ENCODE results near the gene C2orf49. TPM values are rescaled to one million over a fixed set of nuclear protein-coding genes. Genes with fewer than 3 reads are reported as not detected.
"Not testable (repeated sequence)": the region's sequence is repeated elsewhere in the genome, so short reads cannot be mapped to it uniquely, and the experiment has no call there.

Gene C2orf49
- total RNA-seq, 2 experiments from 2014 or later: 19.3 to 27.8 TPM

GRCh38 chr2:105323111-105323510 is 14.2 kb upstream of the C2orf49 start:
- POLR2A ChIA-PET: interaction anchor here (0.7 kb wide), 1 partner anchor 243 kb away, joined by 4 read pairs; no protein-coding TSS in a partner anchor
- Mint-ChIP-seq H3K27me3 (no peaks in the 10 kb centered on the region), H3K36me3 (ENCODE audit: low read depth) (peaks cover 18% of the 10 kb centered on the region), H3K4me1 (peaks cover 54% of the 10 kb centered on the region), H3K4me3 (no peak overlapping the region), H3K9me3 (ENCODE audit: low read depth) (no peaks in the 10 kb centered on the region), H3K27ac (no peak overlapping the region)
- CTCF ChIA-PET: interaction anchor here (1.2 to 1.5 kb wide), 3 partner anchors 8 to 30 kb away, joined by 3 to 6 read pairs (median 4); no protein-coding TSS in a partner anchor
- no peak for DNase-seq
- ATAC-seq: no peak
- intact Hi-C loops (cut with DNase I, micrococcal nuclease): no loop called here

- H3K27me3 Mint-ChIP-seq: no peaks in the 10 kb centered on the region
- ATAC-seq: no peak
- ChIA-PET POLR2A (no interaction called here), CTCF (no interaction called here)
- peaks cover 22% of the 10 kb centered on the region for H3K36me3 Mint-ChIP-seq (ENCODE audit: low read depth)
- no peak overlapping the region for H3K4me3 Mint-ChIP-seq
- intact Hi-C loops (cut with DNase I, micrococcal nuclease): loop anchor here in 1 of 2 experiments (1.0 kb wide), 1 partner anchor 27 kb away; no protein-coding TSS in a partner anchor
- no peak overlapping the region for H3K27ac Mint-ChIP-seq
- peaks cover 56% of the 10 kb centered on the region for H3K4me1 Mint-ChIP-seq
- DNase-seq: no peak
- no peaks in the 10 kb centered on the region for H3K9me3 Mint-ChIP-seq (ENCODE audit: low read depth)
Measured at GRCh38 chr2:105324101-105324500, 13.2 kb upstream of the C2orf49 start.

DNA sequence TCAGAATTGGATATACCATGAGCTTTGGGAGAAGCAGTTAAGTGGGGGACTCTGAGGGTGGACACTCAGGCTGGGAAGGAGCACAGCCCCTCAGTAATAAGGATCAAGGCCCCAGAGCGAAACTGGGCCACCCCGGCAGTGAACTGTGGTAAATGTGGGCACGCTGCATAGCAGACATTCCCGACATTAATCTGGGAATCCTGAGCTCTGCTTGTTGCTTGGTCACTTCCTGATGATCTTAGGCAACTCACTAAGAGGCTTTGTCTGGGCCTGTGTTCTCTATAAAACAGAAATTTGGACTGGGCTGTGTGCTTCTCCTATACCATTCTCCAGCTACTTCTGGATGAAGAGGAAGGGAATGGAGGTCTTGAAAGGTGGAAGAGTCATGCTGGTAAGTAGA is 12.6 kb upstream of the C2orf49 start:
- H3K9me3 Mint-ChIP-seq (ENCODE audit: low read depth): no peaks in the 10 kb centered on the region
- H3K4me3 Mint-ChIP-seq: no peak overlapping the region
- ATAC-seq (no peak), DNase-seq (no peak)
- no peaks in the 10 kb centered on the region for H3K27me3 Mint-ChIP-seq
- CTCF ChIA-PET: no interaction called here
- POLR2A ChIA-PET: no interaction called here
- H3K27ac Mint-ChIP-seq: no peak overlapping the region
- H3K36me3 Mint-ChIP-seq (ENCODE audit: low read depth): peaks cover 24% of the 10 kb centered on the region
- peaks cover 57% of the 10 kb centered on the region for H3K4me1 Mint-ChIP-seq
- intact Hi-C loops (cut with DNase I, micrococcal nuclease): loop anchor here in 1 of 2 experiments (1.0 kb wide), 1 partner anchor 27 kb away; no protein-coding TSS in a partner anchor

- Mint-ChIP-seq H3K27ac (no peak overlapping the region), H3K9me3 (ENCODE audit: low read depth) (no peaks in the 10 kb centered on the region), H3K4me3 (no peak overlapping the region), H3K4me1 (peaks cover 61% of the 10 kb centered on the region), H3K27me3 (no peaks in the 10 kb centered on the region), H3K36me3 (ENCODE audit: low read depth) (peaks cover 24% of the 10 kb centered on the region)
- ChIA-PET CTCF (no interaction called here), POLR2A (no interaction called here)
- ATAC-seq (no peak), DNase-seq (no peak)
- intact Hi-C loops (cut with DNase I, micrococcal nuclease): no loop called here
Measured at GRCh38 chr2:105325389-105325963, 11.9 kb upstream of the C2orf49 start.

- H3K9me3 Mint-ChIP-seq (ENCODE audit: low read depth); H3K27ac Mint-ChIP-seq; ATAC-seq; POLR2A ChIA-PET; DNase-seq; H3K27me3 Mint-ChIP-seq; intact Hi-C loops (cut with DNase I, micrococcal nuclease): not testable (repeated sequence)
- Mint-ChIP-seq H3K4me1 (peaks cover 63% of the 10 kb centered on the region), H3K36me3 (ENCODE audit: low read depth) (peaks cover 24% of the 10 kb centered on the region), H3K4me3 (peak overlapping the region; percentile 98)
- CTCF ChIA-PET: interaction anchor here (0.8 to 1.9 kb wide), 2 partner anchors 11 kb away, joined by 3 to 14 read pairs; partner anchors contain the start of gene C2orf49
Measured at GRCh38 chr2:105327271-105327670, 10.1 kb upstream of the C2orf49 start.

GRCh38 chr2:105327690-105328089 is 9.7 kb upstream of the C2orf49 start:
- peaks cover 59% of the 10 kb centered on the region for H3K4me1 Mint-ChIP-seq
- CTCF ChIA-PET: interaction anchor here (1.9 kb wide), 1 partner anchor 11 kb away, joined by 14 read pairs; the partner anchor contains the start of gene C2orf49
- peak overlapping the region; percentile 96 for H3K27ac Mint-ChIP-seq
- POLR2A ChIA-PET: no interaction called here
- peak overlapping the region; percentile 98 for H3K4me3 Mint-ChIP-seq
- no peaks in the 10 kb centered on the region for H3K27me3 Mint-ChIP-seq
- H3K36me3 Mint-ChIP-seq (ENCODE audit: low read depth): peaks cover 24% of the 10 kb centered on the region
- no peak for ATAC-seq
- no peaks in the 10 kb centered on the region for H3K9me3 Mint-ChIP-seq (ENCODE audit: low read depth)
- DNase-seq: no peak
- intact Hi-C loops (cut with DNase I, micrococcal nuclease): no loop called here

DNA sequence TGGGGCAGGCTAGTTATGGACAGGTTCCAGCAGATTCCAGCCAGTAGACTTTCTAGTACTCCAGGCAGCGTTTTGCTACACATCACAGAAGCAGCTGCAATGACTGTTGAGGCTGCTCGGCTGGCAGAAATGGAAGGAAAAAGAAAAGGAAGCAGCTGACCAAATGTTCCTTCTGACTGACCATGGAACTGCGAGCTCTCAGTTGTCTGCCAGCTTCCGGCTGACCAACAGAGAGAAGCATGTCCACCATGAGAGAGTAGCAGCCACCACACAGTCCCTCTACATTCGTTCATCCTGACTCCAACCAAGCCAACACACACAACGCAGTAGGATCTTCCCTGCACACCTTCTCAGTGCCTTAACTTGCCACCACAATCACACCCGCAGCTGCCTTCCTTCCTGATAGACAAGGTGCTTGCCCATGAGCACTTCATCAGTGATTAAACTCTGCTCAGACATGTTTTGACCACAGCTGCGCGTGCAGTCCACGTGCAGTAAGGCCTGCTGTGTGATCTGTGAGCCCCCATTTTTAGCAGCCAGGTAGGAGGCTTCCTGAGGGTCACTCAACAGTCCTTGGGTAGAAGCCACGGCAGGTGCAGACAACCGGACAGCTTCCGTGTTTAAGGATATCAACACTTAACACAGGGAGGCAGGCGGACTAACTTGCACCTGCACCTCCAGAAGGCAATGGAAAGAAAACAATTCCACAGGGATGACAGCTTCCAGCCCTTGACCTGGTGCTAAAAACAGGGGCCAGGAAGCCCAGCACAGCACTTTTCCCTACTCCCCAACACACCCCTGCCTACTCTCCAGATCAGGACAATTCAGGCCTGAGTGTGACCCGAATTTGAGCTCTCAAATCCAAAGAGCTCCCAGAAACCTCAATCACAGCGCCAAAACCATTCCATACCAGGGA is 8.8 kb upstream of the C2orf49 start:
- intact Hi-C loops (cut with DNase I, micrococcal nuclease): loop anchor here (1.0 kb wide), 1 partner anchor 9 kb away; the partner anchor contains the start of gene C2orf49 (in 2 of the 2)
- ChIA-PET CTCF (interaction anchor here (0.8 to 1.9 kb wide), 2 partner anchors 10 to 13 kb away, joined by 3 to 14 read pairs; partner anchors contain the start of gene C2orf49), POLR2A (no interaction called here)
- Mint-ChIP-seq H3K4me3 (peak overlapping the region; percentile 98), H3K27ac (peak overlapping the region; percentile 96), H3K4me1 (peaks cover 51% of the 10 kb centered on the region), H3K9me3 (ENCODE audit: low read depth) (no peaks in the 10 kb centered on the region), H3K27me3 (no peaks in the 10 kb centered on the region), H3K36me3 (ENCODE audit: low read depth) (peaks cover 18% of the 10 kb centered on the region)
- ATAC-seq (peak; percentile 40), DNase-seq (peak; percentile 62)

DNA sequence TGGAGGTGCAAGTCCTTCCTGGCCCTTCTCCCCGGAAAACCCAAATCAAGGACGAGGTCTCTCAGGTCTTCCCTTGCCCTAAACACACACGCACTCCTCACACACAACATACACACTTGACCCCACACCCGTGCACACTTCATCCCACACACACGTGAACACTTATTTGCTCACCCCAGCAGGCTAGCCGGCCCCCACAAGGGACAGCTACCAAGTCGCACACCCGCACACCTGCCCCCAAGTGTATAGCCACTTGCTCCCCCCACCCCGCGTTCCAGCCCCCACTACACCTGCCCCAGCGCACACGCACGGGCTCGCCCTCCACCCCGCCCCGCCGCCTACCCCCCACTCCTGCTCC is 8.2 kb upstream of the C2orf49 start:
- peak overlapping the region; percentile 96 for H3K27ac Mint-ChIP-seq
- H3K4me1 Mint-ChIP-seq: peaks cover 44% of the 10 kb centered on the region
- peak; percentile 31 for ATAC-seq
- CTCF ChIA-PET: interaction anchor here (0.8 to 1.9 kb wide), 2 partner anchors 9 to 14 kb away, joined by 3 to 14 read pairs; partner anchors contain the start of gene C2orf49
- H3K27me3 Mint-ChIP-seq: no peaks in the 10 kb centered on the region
- POLR2A ChIA-PET: no interaction called here
- no peak for DNase-seq
- no peaks in the 10 kb centered on the region for H3K9me3 Mint-ChIP-seq (ENCODE audit: low read depth)
- H3K36me3 Mint-ChIP-seq (ENCODE audit: low read depth): peaks cover 20% of the 10 kb centered on the region
- intact Hi-C loops (cut with DNase I, micrococcal nuclease): loop anchor here (1.0 kb wide), 1 partner anchor 8 kb away; the partner anchor contains the start of gene C2orf49 (in 2 of the 2)
- peak overlapping the region; percentile 98 for H3K4me3 Mint-ChIP-seq

DNA sequence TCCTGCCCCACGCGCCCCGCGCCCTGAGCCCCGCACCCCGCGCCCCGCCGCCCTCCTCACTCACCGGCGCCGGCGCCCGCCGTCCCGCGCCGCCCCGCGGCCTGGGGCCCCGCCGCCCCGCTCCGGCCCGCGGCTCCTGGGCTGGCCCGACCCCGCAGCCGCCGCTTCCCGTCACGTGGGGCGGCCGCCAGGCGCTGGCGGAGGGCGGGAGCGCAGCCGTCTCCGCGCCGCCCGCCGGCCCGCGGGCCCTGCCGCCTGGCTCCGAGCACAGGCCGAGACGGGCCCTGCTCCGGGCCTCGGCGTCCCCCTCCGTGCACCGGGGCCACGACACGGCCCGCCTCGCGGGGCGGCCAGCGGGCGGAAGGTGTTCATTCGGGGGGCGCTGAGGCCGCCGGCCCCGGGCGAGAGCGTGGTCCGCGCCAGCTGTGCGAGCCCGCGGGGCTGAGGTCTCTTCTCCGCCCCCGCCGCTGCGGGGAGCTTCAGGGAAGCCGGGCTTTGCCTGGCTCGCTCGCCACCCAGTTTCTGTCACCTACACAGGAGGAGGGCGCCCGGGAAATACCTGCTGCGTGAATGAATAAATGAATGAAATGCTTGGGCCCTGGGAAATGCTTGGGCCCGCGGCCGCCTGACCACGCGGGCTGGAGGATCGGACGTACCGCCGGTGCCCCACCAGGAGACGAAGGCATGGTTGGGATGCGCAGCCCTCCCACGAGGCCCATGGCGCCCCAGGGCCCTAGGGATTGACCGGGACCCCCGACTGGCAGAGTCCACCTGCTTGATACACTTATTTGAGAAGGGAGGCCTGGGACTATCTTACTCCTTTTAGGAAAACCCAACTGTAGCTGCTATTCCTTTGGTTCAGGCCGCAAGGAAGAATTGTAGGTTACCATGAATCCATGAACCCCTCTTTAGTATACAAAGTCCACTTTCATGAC is 7.5 kb upstream of the C2orf49 start, which contains the start of gene TGFBRAP1:
TGFBRAP1 (minus strand) TSS at position 175 of the 935 bp plus-strand sequence. CDS start 21,434 bp downstream, outside the sequence.
- H3K36me3 Mint-ChIP-seq (ENCODE audit: low read depth): peaks cover 19% of the 10 kb centered on the region
- intact Hi-C loops (cut with DNase I, micrococcal nuclease): loop anchor here (1.0 to 10.0 kb wide), 2 partner anchors 7 to 415 kb away; partner anchors contain the start of genes C2orf49 (in 2 of the 2) and NCK2 (in 1 of the 2)
- peaks cover 38% of the 10 kb centered on the region for H3K4me1 Mint-ChIP-seq
- ATAC-seq (peak; percentile 84), DNase-seq (peak; percentile 71)
- peak within 1 kb of the TSS; percentile 98 for H3K4me3 Mint-ChIP-seq
- H3K27ac Mint-ChIP-seq: peak within 1 kb of the TSS; percentile 97
- no peaks in the 10 kb centered on the region for H3K27me3 Mint-ChIP-seq
- ChIA-PET CTCF (interaction anchor here (1.9 kb wide), 1 partner anchor 7 kb away, joined by 6 read pairs; no protein-coding TSS in a partner anchor), POLR2A (no interaction called here)
- no peaks in the 10 kb centered on the region for H3K9me3 Mint-ChIP-seq (ENCODE audit: low read depth)

DNA sequence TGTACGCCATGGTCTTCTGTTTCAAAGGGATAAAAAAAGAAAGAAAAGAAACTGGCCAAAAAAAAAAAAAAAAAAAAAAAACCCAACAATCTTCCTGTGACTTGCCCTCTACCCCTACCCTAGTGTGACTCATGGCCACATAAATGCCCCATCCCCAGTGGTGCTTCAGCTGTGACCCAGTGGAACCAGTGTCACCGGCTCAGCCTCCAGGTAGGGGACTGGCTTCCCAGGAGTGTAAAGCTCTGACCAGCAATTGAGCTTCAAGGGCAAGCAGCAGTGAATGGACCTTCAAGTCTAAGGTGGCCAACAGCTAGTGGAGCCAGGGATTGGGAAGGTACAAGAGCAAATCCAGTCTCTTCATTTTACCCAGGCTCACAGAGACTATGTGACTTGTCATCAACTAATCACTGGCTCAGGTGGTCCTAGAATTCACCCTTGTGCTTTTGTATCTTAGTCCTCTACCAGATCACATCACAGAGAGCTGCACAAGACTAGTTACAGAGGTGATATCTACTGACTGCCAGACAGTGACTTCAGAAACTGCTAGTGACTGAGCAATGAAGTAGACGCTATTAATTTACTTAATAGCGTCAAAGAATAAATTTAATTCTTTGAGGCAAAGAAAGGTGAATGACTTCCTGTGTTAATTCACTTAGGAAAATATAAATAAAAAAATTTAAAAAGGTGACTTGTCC is 6.5 kb upstream of the C2orf49 start:
- intact Hi-C loops (cut with DNase I, micrococcal nuclease): loop anchor here in 1 of 2 experiments (10.0 kb wide), 1 partner anchor 414 kb away; the partner anchor contains the start of gene NCK2
- CTCF ChIA-PET: interaction anchor here (1.9 kb wide), 1 partner anchor 8 kb away, joined by 6 read pairs; no protein-coding TSS in a partner anchor
- ATAC-seq: peak; percentile 24
- POLR2A ChIA-PET: no interaction called here
- Mint-ChIP-seq H3K4me1 (peaks cover 35% of the 10 kb centered on the region), H3K4me3 (peak overlapping the region; percentile 83), H3K36me3 (ENCODE audit: low read depth) (peaks cover 11% of the 10 kb centered on the region), H3K27me3 (no peaks in the 10 kb centered on the region), H3K9me3 (ENCODE audit: low read depth) (no peaks in the 10 kb centered on the region), H3K27ac (peak overlapping the region; percentile 97)
- peak; percentile 36 for DNase-seq

All from activated CD4-positive, alpha-beta T cell treated with anti-CD3 and anti-CD28 coated beads for 36 hours (primary cell).